H9 (cell line): ENCODE results near the gene ROBO1. TPM values are rescaled to one million over a fixed set of nuclear protein-coding genes. Genes with fewer than 3 reads are reported as not detected.

Source experiments
- DNase-seq: peaks from one replicate; pipeline ENCODE4 v3.0.0-alpha.2; 2017
- H2AFZ ChIP-seq: one replicate; pipeline ENCODE4 v1.6.1; 2013; ENCODE audit warnings: mild to moderate bottlenecking, low read length, control low read depth, moderate library complexity
- H2AK5ac ChIP-seq: 2 replicates; pipeline ENCODE4 v1.6.1; 2013; ENCODE audit warnings: low read length, control low read depth, mixed read lengths; ENCODE audit not compliant: insufficient read length
- H2BK120ac ChIP-seq: one replicate; pipeline ENCODE4 v1.6.1; 2013; ENCODE audit warnings: low read depth, mild to moderate bottlenecking, low read length, control low read depth, inconsistent platforms; ENCODE audit not compliant: poor library complexity, severe bottlenecking
- H2BK12ac ChIP-seq: 2 replicates; pipeline ENCODE4 v1.6.1; 2013; ENCODE audit warnings: low read length, control low read depth, mixed read lengths, low read depth; ENCODE audit not compliant: insufficient read length
- H2BK15ac ChIP-seq: 2 replicates; pipeline ENCODE4 v1.6.1; 2013; ENCODE audit warnings: low read depth, low read length, control low read depth
- H2BK20ac ChIP-seq: one replicate; pipeline ENCODE4 v1.6.1; 2013; ENCODE audit warnings: low read depth, mild to moderate bottlenecking, low read length, control low read depth, inconsistent platforms; ENCODE audit not compliant: poor library complexity, severe bottlenecking
- H2BK5ac ChIP-seq: 2 replicates; pipeline ENCODE4 v1.6.1; 2013; ENCODE audit warnings: low read length, control low read depth, mixed read lengths; ENCODE audit not compliant: insufficient read length
- H3K14ac ChIP-seq: 2 replicates; pipeline ENCODE4 v1.6.1; 2013; ENCODE audit warnings: low read length, control low read depth; ENCODE audit not compliant: insufficient read depth
- H3K18ac ChIP-seq: 2 replicates; pipeline ENCODE4 v1.6.1; 2013; ENCODE audit warnings: low read depth, mild to moderate bottlenecking, mixed read lengths, low read length, control low read depth; ENCODE audit not compliant: insufficient read length
- H3K23ac ChIP-seq: 2 replicates; pipeline ENCODE4 v1.6.1; 2013; ENCODE audit warnings: low read length, control low read depth, mixed read lengths, low read depth; ENCODE audit not compliant: insufficient read length
- H3K23me2 ChIP-seq: 2 replicates; pipeline ENCODE4 v1.6.1; 2013; ENCODE audit warnings: low read depth, mild to moderate bottlenecking, mixed read lengths, low read length, control low read depth; ENCODE audit not compliant: insufficient read length, poor library complexity, severe bottlenecking
- H3K27ac ChIP-seq: 2 replicates; pipeline ENCODE4 v1.5.1; 2013; ENCODE audit warnings: low read length, control low read depth, mixed read lengths, low read depth; ENCODE audit not compliant: insufficient read length
- H3K27me3 ChIP-seq: 2 replicates; pipeline ENCODE4 v1.6.1; 2013; ENCODE audit warnings: low read length, control low read depth, inconsistent platforms; ENCODE audit not compliant: insufficient read depth
- H3K4ac ChIP-seq: 2 replicates; pipeline ENCODE4 v1.6.1; 2013; ENCODE audit warnings: low read depth, mild to moderate bottlenecking, control low read depth, inconsistent platforms, low read length, moderate library complexity
- H3K4me1 ChIP-seq: 2 replicates; pipeline ENCODE4 v1.6.1; 2013; ENCODE audit warnings: low read length, control low read depth, inconsistent platforms; ENCODE audit not compliant: insufficient read depth
- H3K4me2 ChIP-seq: 2 replicates; pipeline ENCODE4 v1.6.1; 2013; ENCODE audit warnings: low read length, control low read depth, mixed read lengths; ENCODE audit not compliant: insufficient read length, insufficient read depth
- H3K56ac ChIP-seq: 2 replicates; pipeline ENCODE4 v1.6.1; 2013; ENCODE audit warnings: low read depth, mild to moderate bottlenecking, mixed read lengths, low read length, control low read depth; ENCODE audit not compliant: insufficient read length
- H3K79me1 ChIP-seq: 2 replicates; pipeline ENCODE4 v1.6.1; 2013; ENCODE audit warnings: low read depth, mild to moderate bottlenecking, moderate library complexity, low read length, control low read depth, inconsistent platforms; ENCODE audit not compliant: insufficient read depth, poor library complexity, severe bottlenecking
- H3K79me2 ChIP-seq: 2 replicates; pipeline ENCODE4 v1.6.1; 2013; ENCODE audit warnings: low read length, control low read depth, inconsistent platforms; ENCODE audit not compliant: insufficient read depth
- H3K9ac ChIP-seq: 2 replicates; pipeline ENCODE4 v1.6.1; 2013; ENCODE audit warnings: low read length, control low read depth, mixed read lengths; ENCODE audit not compliant: insufficient read length; ENCODE audit errors: extremely low read depth
- H3K9me3 ChIP-seq: one replicate; pipeline ENCODE4 v1.6.1; 2013; ENCODE audit warnings: low read depth, low read length, inconsistent platforms; ENCODE audit not compliant: control insufficient read depth
- H3T11ph ChIP-seq: one replicate; pipeline ENCODE4 v1.6.1; 2013; ENCODE audit warnings: mild to moderate bottlenecking, low read length, control low read depth, inconsistent platforms
- H4K20me1 ChIP-seq: one replicate; pipeline ENCODE4 v1.6.1; 2013; ENCODE audit not compliant: control insufficient read depth, insufficient read length, insufficient read depth
- H4K5ac ChIP-seq: 2 replicates; pipeline ENCODE4 v1.6.1; 2013; ENCODE audit warnings: low read depth, mild to moderate bottlenecking, mixed read lengths, low read length, control low read depth; ENCODE audit not compliant: insufficient read length
- H4K8ac ChIP-seq: replicated peaks from 2 replicates; pipeline ENCODE4 v1.6.1; 2013; ENCODE audit warnings: low read length, control low read depth, mixed read lengths, low read depth; ENCODE audit not compliant: insufficient read length
- H4K91ac ChIP-seq: 2 replicates; pipeline ENCODE4 v1.6.1; 2013; ENCODE audit warnings: low read depth, mild to moderate bottlenecking, moderate library complexity, mixed read lengths, low read length, control low read depth; ENCODE audit not compliant: insufficient read length
- H3K27ac Mint-ChIP-seq, 3 experiments: 2 replicates in 2 of 3; 3 replicates in 1 of 3; pipeline ENCODE4 v1.8.0; 2020 to 2021; ENCODE audit warnings: mixed read lengths in 3 of 3, mild to moderate bottlenecking in 1 of 3, moderate library complexity in 1 of 3
- H3K27me3 Mint-ChIP-seq: 2 replicates; pipeline ENCODE4 v1.8.0; 2021; ENCODE audit warnings: low read depth, mild to moderate bottlenecking, moderate library complexity, mixed read lengths
- H3K36me3 Mint-ChIP-seq, 3 experiments: 2 replicates in 2 of 3; 3 replicates in 1 of 3; pipeline ENCODE4 v1.8.0; 2020 to 2021; ENCODE audit warnings: low read depth in 3 of 3, mixed read lengths in 3 of 3; ENCODE audit not compliant: insufficient read depth in 1 of 3
- H3K4me1 Mint-ChIP-seq, 2 experiments: 2 replicates each; pipeline ENCODE4 v1.8.0; 2020; ENCODE audit warnings: mixed read lengths in 2 of 2
- H3K4me3 Mint-ChIP-seq, 2 experiments: 2 replicates in 1 of 2; 3 replicates in 1 of 2; pipeline ENCODE4 v1.8.0; 2020 to 2021; ENCODE audit warnings: mild to moderate bottlenecking in 2 of 2, mixed read lengths in 2 of 2, moderate library complexity in 1 of 2
- H3K9me3 Mint-ChIP-seq, 2 experiments: 2 replicates in 1 of 2; 3 replicates in 1 of 2; pipeline ENCODE4 v1.8.0; 2020; ENCODE audit warnings: mild to moderate bottlenecking in 2 of 2, mixed read lengths in 2 of 2, moderate library complexity in 1 of 2
- WGBS: extraction: QIAGEN DNeasy Blood & Tissue Kit; methylation state at CpG from one replicate; pipeline ENCODE4 v1.1.7; 2013; ENCODE audit warnings: missing lambda C conversion rate, low lambda C conversion rate, mixed read lengths; ENCODE audit not compliant: insufficient read length; ENCODE audit errors: extremely low coverage; 5-methylcytosine and 5-hydroxymethylcytosine counted together
- total RNA-seq: library from RNA; stranded (reverse); gene quantifications from 2 replicates; pipeline ENCODE4 v1.2.1, GENCODE V29; 2021
- TF ChIP-seq, protein P1 (sequence below): fragments of 200-600 bp; sonication (generic); conservative IDR thresholded peaks from 3 replicates; pipeline ENCODE4 v1.8.0; 2021; ENCODE audit warnings: antibody characterized with exemption, mild to moderate bottlenecking

ROBO1 gene
- total RNA-seq, 1 experiment from 2014 or later = 62.7 TPM

DNA sequence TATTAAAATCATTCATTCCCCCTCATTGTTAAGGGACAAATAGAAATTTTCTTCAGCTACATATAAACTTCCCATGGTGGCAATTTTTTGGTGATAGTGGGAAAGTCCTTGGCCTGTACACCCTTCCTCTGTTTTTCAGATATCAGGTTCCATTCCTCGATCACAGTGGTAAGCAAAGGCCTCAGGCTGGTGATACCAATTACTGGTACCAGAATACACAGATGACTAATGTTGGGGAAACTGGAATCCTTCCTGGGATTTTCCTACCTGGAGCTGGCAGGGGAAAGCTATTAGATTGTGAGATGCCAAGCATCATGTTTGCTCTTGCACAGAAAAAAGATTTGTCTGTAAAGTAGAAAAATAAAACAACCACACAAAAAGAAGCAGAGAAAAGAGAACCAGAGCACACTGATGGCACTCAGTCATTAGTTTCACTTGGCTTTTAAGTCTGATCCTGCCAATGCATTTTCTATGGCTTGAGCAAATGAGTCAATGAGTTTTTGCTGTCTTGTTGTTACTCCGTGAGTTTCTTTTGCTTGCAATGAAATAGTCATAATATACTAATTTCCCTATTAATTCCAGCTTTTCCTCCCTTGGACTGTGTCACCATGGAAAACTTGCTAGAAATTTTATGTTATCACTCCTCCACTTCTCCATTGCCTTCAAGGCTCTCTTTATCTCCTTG, 795.0 kb downstream of the ROBO1 start:
- H4K20me1 ChIP-seq = no peaks in the 10 kb centered on the region
- no peak overlapping the region for H3K4ac ChIP-seq
- no peak overlapping the region for H4K5ac ChIP-seq
- no peaks in the 10 kb centered on the region for H3K9me3 ChIP-seq
- no peaks in the 10 kb centered on the region for H3K4me1 ChIP-seq
- no peak overlapping the region for H3K56ac ChIP-seq
- no peak overlapping the region for H2BK15ac ChIP-seq
- H2AFZ ChIP-seq = no peak overlapping the region
- no peak overlapping the region for H2BK120ac ChIP-seq
- no peak overlapping the region for H2AK5ac ChIP-seq
- H3K4me3 Mint-ChIP-seq = no peak overlapping the region
- H3K27me3 ChIP-seq = no peaks in the 10 kb centered on the region
- no peak overlapping the region for H3K27ac ChIP-seq
- DNase-seq = no peak
- no peak overlapping the region for H4K8ac ChIP-seq
- no peaks in the 10 kb centered on the region for H3K27me3 Mint-ChIP-seq
- H2BK12ac ChIP-seq = no peak overlapping the region
- H3K14ac ChIP-seq = no peak overlapping the region
- 0 out of 7 replicates have a peak overlapping the region, but pooled peaks of 2 of the 3 experiments have one; percentile 36 to 55 for H3K27ac Mint-ChIP-seq
- H3K79me1 ChIP-seq = no peaks in the 10 kb centered on the region
- H3K9ac ChIP-seq = no peak overlapping the region
- H3K23me2 ChIP-seq = no peaks in the 10 kb centered on the region
- H3K4me1 Mint-ChIP-seq = peaks cover 22 to 26% of the 10 kb centered on the region in 2 experiments
- no peak overlapping the region for H3T11ph ChIP-seq
- H4K91ac ChIP-seq = no peak overlapping the region
- H3K79me2 ChIP-seq = no peaks in the 10 kb centered on the region
- no peak overlapping the region for H3K23ac ChIP-seq
- H2BK20ac ChIP-seq = no peak overlapping the region
- 0 out of 7 replicates have a peak, but pooled peaks cover 0 to under 1% (median 0%) of the 10 kb centered on the region in 3 experiments for H3K36me3 Mint-ChIP-seq
- TF ChIP-seq, protein P1, sequence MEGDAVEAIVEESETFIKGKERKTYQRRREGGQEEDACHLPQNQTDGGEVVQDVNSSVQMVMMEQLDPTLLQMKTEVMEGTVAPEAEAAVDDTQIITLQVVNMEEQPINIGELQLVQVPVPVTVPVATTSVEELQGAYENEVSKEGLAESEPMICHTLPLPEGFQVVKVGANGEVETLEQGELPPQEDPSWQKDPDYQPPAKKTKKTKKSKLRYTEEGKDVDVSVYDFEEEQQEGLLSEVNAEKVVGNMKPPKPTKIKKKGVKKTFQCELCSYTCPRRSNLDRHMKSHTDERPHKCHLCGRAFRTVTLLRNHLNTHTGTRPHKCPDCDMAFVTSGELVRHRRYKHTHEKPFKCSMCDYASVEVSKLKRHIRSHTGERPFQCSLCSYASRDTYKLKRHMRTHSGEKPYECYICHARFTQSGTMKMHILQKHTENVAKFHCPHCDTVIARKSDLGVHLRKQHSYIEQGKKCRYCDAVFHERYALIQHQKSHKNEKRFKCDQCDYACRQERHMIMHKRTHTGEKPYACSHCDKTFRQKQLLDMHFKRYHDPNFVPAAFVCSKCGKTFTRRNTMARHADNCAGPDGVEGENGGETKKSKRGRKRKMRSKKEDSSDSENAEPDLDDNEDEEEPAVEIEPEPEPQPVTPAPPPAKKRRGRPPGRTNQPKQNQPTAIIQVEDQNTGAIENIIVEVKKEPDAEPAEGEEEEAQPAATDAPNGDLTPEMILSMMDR = no peak
- no peak overlapping the region for H3K18ac ChIP-seq
- WGBS = no CpG with 5 or more reads among the region's 2 CpGs
- no peaks in the 10 kb centered on the region; a peak in 1 of 5 replicates for H3K9me3 Mint-ChIP-seq
- no peak overlapping the region for H3K4me2 ChIP-seq
- no peak overlapping the region for H2BK5ac ChIP-seq
